ENCODE results near the gene SHROOM3.

The SHROOM3 gene

DNA sequence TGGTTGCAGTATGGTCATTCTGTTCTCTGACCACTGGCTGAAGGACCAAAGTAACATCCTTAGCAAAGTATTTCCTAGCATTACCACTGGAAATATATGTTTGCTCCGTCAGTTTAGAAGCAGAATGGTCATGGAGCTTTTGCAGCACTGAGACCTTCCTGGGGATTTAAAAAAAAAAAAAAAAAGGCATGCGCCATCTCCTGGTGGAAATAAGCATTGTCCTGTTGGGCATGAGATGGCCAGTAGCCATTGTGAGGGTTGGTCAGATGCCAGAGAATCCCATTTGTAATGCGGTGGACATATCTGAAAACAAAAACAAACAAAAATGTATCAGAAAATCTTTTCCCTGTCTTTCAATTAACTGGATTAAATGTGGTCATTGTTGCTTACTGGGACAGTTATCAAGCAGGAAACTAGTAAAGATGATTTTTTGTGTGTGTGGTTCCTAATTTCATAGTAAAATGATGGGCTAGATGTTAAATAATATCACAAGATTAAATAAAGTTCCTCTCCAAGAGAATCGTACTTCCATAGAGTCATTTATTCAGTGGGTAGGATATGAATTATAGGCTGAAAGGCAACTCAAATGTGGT, 323.4 kb downstream of the SHROOM3 start:
- DNase-seq = peak; percentile 53

DNA sequence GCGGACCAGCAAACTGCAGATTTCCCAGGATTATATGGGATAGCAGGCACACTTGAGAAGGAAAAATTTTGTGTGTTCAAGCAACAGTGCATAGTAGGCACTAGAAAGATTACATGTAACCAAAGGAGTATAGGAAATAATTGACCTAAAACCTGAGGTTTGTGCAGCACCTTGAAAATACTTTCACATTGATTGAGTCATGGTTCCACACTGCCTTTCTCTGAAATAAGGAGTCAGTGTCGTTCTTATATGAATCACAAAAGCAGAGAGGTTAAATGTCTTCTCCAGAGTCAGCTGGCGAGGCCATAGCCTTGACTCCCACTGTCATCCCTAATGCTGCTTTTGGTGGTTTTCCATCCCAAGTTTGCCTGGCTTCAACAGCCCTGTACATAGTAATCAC, 324.0 kb downstream of the SHROOM3 start:
- DNase-seq = no peak

DNA sequence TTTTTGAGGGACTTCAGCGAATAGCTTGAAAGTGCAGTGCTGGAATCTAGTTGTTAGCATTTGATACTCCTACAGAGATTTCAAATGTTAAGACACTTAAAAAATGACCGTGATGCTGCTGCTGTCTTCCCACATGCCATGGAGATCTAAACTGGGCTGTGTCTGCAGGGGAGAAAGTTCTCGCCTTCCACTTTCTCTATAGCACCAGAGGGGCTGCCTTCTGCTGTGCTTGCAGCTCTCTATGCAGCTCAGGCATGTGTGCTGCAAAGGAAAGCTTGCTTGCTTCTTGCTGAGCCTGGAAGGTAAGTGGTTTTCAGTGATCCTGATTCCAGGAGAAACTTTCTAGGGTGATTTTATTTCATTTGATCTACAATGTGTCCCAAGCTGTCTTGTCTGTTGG, 325.2 kb downstream of the SHROOM3 start:
- no peak for DNase-seq

DNA sequence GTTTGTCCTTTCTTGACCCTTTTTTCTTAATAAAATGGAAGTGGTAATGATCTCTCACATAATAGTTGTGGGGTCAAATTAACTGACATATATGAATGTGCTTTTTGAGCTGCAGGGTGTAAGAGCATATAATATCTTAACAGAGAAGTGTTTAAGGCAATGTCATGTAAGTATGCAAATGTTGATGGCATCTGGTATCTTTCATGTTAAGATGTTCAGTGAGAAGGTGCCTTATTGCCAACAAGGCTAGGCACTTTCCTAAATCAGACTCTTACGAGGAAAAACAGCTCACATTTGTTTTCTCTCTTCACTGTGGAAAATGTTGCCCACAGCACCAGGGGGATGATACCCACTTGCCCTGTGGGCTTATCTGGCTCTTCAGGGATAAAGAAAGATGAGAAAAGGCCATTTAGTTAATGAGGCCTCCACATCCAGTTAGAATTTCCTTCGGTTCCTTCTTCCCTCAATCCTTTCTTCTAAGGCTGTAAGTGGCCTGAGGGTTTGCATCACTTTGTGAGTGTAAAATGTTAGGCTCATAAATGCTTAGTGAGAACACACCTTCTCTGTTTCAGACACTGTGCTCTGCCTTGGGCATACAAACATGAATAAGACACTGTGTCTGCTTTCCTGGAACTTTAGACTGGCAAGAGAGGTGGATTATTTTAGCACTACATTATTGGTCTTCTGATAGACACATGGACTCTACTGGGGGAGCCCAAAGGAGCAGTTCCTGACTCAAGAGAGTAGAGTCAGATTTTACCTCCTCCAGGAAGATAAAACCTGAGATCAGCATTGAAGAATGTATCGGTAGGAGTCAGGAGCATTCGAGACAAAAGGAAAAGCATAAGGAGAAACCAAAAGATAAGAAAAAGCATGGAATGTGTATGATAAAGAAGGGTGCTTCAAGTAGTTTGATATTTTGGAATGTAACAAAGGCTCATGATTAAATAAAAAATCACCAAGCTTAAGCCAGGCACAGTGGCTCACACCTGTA, 327.4 kb downstream of the SHROOM3 start:
- DNase-seq = no peak

DNA sequence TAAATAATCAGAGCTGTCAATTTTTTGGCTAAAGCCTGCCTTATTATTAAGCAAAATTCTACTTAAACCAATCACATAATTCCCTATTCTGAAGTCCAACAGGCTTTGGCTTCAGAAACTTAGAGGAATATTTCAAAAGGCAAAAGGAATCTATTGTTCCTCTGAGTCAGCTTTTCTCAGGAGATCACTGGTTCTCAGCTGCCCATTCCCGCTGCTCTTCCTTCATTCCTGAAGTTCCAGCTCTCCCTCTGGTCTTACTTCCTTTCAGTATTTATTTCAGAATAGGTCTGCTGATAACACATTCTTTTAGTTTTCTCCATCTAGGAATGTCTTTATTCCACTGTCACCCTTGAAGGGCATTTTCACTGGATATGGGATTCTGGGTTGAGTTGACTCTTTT, 329.2 kb downstream of the SHROOM3 start:
- no peak for DNase-seq

DNA sequence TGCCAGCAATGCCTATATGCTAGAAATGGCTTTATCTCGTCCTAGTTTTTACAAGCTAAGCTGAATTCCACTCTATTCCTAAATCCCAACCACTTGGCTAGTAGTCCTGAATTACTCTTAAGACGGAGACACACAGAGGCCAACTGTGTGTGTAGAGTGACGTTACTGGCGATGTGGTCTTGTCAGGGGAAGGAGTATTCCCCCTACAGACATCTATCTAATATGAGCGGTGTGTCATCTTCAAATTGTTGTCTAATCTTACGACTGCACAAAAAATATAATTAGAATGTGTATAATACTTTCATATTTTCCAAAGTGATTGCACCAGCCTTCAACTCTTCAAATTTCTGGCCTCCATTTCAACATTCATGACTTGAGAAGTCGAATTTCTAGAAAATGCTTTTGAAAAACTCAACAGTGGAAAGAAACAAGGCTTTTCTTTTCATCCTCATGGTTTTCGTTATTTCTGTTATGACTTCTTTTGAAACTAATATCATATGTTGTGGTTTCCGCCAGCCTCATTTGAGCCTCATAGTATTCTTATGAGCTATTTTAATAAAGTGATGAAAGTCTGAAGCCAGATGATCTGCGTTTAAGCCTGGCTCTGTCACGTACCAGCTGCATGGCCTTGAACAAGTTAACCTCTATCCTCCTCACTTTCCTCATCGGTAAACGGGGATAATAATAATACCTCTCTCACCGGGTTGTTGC, 330.6 kb downstream of the SHROOM3 start:
- no peak for DNase-seq

DNA sequence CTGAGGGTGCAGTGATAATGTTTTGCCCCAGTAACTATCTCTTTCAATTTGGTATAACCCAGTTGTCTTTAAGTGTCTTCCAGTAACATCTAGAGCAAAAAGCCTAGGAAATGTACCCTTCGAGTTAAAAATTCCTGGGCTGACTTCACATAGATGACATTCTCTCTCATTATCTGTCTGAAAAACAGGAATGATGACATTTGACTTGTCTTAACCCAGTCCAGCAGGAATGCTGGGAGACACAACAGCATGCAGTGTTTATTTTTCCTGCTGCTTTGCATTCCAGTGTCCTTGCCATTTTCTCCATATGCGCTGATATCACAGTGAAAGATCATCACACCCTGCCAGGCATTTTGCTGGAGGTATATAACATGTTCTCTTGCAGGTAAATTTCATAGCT, 333.0 kb downstream of the SHROOM3 start:
- no peak for DNase-seq

DNA sequence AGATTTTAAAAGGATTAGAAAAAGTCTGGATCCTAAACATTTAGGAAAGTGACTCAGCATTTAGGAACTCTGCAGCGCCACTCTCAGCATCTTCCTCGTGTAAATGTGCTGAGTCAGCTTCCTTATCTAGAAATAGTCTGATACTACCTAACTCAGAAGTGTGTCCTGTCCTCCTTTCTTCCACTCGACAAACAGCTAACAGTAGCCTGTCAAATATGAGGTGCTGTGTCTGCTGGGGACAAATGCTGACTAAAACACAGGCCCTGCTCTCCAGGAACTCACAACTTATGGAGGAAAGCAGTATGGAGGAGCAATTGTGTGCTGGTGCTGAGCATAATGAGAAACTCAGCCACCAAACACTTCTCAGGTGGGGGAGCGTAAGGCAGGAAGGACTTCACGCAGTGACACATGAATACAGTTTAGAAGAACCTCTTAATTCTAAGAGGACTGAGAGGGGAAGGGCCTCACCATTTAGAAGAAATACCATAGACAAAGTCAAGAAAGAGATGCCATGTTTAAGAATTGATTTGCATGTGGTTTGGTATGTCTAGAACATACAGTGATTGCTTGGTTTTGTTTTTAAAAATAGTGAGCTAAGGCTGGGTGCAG, 337.6 kb downstream of the SHROOM3 start:
- peak; percentile 41 for DNase-seq

DNA sequence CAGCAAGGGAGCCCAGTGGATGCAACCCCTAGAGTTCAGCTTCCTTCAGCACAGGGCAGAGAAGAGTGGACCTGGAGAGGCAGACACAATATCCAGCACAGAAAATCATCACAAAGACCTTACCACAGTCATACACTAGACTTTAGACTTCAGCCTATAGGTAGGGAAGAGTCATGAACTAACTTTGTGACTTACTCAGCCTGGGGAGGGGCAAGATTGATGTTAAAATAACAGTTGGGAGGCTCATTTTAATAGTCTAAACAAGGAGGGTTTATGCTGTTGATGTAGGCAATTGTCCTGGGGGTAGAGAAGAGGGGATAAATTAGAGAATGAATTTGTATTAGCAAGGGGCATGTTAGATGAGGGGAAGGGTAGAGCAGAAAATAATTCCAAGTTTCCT, 338.7 kb downstream of the SHROOM3 start:
- DNase-seq = no peak

DNA sequence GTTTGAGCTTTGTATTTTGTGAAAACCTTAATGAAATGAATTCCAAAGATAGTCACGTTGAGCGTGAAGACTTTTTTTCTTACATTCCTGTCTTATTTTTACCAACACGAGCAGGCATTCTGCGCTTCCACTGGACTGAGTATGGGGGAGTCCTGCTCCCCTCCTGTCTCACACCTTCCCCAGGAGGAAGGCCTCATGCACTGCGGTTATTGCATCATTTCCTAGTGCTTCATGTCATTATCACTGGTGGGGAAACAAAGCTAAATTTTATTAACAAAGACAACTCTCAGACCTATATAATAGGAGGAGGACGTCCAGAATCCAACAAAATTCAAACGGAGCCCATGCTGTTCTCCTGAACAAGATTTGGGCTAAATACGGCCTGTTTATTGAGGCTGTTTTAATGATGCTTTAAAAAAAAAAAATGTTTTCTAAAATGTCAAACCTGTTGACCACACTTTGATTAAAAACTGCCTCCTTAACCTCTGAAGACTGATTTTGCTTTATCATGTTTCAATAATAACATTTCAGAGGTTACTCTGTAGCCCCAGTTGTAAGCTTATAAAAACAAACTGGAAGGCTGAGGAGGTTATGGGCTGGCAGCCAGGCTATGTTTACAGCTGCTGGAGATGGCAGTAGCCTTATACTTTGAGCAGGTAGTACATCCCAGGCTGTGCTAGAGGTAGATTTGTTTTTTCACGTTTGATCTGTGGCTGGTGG, 344.9 kb downstream of the SHROOM3 start:
- no peak for DNase-seq

DNA sequence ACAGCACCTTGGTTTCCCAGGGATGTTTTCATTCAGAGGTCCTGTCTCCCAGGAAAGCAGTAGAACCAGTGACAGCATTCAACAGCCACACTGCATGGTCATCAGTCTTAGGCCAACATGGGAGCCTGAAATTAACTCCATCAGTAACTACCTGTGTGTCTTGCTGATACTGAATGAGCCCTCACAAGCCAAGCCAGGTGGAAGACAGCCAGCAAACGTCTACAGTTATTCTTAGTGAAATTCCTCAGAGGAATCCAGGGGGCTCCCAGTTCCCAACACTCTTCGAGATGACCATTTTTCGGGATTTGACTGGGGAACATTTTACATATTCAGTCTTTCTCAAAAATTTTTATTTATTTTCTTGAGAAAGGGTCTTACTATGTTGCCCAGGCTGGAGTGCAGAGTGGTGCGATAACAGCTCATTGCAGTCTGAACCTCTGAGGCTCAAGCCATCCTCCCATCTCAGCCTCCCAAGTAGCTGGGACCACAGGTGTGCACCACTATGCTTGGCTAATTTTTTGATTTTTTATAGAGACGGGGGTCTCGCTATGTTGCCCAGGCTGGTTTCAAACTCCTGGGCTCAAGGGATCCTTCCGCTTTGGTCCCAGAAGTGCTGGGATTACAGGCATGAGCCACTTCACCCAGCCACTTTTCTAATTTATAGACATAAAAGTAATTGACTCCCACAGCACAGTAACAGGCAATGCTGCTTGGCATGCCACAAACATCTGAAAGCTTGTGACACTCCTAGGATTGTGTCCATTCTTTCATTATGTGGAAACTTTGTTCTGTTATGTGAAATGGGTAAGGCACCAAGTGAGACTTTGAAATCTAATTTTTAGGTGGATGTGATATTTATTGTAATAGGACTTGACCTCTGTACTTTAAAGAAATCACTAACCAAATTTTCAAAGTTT, 346.0 kb downstream of the SHROOM3 start:
- no peak for DNase-seq

DNA sequence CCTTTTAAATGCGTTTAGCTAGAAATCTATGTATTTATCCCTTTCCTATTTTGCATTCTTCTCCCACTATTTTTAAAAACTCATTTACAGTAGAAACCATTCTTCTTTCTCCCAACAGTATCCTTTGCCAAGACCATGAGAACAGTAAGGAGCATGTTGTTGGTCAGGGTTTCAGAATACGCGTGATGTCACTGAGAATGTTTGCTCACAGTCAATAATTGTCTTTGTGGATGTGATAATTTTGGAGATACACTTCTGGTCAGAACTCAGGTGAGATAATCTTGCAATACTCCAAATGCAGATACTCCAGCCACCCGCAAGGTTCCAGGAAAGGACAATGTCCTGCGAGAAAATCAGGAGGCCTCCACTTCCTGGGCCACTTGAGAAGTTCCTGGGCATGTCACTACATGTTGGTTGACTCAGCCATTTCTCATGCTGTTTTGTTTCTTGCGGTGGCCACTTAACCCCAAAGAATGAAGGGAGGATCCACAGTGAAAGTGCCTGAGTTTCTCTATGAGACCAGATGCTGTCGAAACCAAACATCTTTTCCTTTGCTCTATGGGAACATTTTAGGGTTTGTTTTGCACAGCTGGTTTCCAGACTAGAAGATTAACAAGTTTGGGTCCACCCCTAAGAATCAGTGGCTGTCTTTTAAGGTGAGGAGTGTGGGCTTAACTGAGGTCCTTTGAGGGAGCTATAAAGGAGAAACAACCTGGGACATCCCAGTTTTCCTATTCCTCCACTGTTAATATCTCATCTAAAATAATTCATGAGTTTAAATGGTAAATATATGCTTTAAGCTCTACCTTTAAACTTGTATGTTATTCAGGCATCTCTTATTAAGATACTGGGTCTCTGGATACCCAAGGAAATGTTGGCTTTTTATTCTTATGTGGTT, 346.9 kb downstream of the SHROOM3 start:
- no peak for DNase-seq

DNA sequence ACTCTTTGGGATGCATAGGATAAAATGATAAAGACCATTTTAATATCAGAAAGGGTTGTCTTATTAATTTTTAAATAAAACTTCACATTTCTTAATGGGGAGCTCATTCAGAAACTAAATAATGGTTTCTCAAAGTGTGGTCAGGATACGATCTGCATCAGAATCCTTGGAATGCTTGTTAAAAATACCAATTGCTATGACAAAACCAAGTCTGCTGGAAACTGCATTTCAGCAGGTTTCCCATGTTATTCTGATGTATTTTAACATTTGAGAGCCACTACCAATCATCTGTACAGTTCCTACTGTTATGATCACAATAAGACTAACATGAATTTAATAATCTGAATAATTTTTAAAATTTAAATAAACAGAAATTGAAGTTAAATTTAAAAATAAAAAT, 347.8 kb downstream of the SHROOM3 start:
- DNase-seq = no peak

DNA sequence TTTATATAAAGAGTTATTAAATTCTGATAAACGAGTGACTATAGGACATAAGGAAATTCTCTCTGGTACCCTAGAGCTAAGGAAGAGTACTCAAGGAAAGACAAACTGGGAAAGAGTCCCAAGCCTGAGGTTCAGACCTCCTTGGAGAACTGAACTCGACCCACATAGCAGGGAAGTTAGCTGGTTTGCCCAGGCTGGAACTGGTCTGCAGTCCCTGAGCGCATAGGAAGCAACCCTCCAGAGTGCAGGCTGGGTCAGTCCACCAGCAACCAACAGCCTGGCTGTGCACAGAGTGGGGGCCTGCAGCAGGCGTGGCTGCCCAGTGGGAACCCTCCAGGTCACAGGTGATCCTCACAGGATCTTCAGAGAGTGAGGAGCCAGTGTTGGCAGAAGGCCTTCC, 348.8 kb downstream of the SHROOM3 start:
- DNase-seq = no peak

DNA sequence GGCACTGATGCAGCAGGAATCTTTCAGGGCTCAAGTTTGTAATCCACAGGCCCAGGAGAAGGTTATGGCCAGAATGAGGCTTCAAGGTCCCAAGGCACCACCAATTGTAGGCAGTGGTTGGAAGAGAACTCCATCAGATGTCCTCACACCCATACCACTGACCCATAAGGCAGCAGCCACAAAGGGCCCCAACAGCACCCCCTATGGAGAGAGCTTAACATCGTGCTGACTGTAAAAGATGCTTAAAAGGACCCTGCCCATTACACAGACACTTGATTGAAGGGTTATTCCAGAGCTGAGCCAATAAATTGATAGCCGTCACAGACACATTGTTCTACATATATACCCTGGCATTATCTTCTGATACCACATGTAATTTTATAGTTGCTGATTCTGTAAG, 349.2 kb downstream of the SHROOM3 start:
- DNase-seq = peak; percentile 18

DNA sequence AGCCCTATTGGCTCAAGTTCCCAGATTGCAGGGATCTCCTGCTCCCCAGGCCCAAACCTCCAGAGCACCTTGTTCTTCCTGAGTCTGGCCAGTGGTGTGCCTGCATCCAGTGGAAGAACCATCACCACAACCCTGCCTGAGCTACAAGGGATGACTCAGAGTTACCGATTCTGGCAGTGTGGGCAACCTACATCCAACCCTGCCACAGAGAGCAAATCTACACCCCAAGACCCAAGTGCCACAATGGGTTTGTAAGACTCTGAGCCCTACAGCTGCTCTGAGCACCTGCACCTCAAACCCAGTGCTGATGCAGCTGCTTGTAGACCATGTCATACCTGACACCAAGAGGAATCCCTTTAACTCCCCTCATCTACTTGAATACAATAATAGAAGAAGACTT, 352.9 kb downstream of the SHROOM3 start:
- DNase-seq = no peak

DNA sequence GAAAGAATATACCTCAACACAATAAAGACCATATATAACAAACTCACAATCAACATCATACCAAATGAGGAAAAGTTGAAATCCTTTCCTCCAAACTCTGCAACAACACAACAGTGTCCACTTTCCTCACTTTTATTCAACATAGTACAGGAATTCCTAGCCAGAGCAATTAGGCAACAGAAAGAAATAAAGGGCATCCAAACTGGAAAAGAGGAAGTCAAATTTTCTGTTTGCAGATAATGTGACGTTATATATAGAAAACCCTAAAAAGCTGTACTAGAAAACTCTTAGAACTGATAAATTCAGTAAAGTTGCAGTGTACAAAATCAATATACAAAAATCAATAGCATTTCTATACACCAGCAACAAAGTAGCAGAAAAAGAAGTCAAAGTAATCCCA, 355.3 kb downstream of the SHROOM3 start:
- DNase-seq = peak; percentile 13

DNA sequence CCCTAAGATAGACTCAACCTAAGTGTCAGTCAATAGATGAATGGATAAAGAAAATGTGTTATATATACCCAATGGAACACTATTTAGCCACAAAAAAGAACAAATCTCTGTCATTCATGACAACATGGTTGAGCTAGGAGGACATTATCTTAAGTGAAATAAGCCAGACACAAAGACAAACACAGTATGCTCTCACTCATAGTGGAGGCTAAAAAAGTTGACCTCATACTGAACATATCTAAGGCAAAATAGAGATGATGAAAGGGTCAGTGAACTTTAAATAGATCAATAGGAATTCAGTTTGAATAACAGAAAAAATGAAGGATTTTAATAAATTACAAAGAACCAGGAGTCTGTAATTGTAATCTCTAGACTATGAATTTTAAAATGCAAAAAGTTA, 356.4 kb downstream of the SHROOM3 start:
- DNase-seq = no peak

DNA sequence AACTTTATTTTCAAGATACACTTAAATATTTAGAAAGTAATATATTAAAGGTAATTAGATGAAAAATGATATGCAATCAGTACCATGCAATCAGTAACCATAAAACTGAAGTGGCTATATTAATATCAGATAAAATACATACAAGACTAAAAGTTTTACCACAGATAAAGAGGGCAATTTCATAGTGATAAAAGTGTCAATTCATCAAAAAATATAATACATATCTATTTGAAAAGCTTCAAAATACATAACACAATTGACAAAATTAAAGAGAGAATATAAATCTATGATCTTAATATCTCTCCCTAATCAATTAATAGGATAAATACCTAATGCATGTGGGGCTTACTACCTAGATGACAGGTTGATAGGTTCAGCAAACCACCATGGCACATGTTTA, 357.4 kb downstream of the SHROOM3 start:
- no peak for DNase-seq

DNA sequence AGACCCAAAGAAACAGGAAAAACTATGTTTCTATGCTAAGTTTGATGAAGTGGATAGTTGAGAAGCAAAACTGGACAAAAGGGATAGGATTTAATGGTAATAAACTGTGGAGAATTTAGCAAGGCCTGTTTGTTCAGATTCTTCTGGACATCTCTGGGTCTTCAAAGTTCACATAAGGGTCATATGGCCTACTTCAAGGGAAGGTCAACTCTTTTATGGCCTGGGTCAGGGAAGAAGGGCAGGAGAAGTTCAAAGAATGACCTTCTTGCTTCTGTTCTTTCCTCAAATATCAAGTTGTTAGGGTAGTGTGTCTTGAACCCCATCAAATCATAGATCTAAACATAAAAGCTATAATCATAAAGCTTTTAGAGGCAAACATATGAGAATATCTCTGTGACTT, 360.2 kb downstream of the SHROOM3 start:
- no peak for DNase-seq
